RWPE1 (cell line): ENCODE data around the gene BRSK1.

Experiments
- CTCF ChIA-PET: fragments of 350-600 bp; sonication (Branson Sonifier 250); formaldehyde crosslinking; extraction: SDS; loops from one replicate; lab custom pipeline; 2021; lab: Yijun Ruan, JAX
- POLR2A ChIA-PET: fragments of 400-600 bp; formaldehyde crosslinking; extraction: SDS; loops from one replicate; lab custom pipeline; 2020; ENCODE audit warnings: antibody characterized with exemption; ENCODE audit not compliant: low non-redundant PET; lab: Yijun Ruan, JAX
- DNase-seq: peaks from one replicate; pipeline ENCODE4 v3.0.0; 2012; ENCODE audit warnings: low spot score
- H3K27ac ChIP-seq: fragments of 450-650 bp; 2 replicates; pipeline ENCODE4 v1.5.1; 2017
- TF ChIP-seq, protein P1 (sequence below): fragments of 450-650 bp; conservative IDR thresholded peaks from 2 replicates; pipeline ENCODE4 v1.5.1; 2017; ENCODE audit warnings: low read depth, mild to moderate bottlenecking

The BRSK1 gene

DNA sequence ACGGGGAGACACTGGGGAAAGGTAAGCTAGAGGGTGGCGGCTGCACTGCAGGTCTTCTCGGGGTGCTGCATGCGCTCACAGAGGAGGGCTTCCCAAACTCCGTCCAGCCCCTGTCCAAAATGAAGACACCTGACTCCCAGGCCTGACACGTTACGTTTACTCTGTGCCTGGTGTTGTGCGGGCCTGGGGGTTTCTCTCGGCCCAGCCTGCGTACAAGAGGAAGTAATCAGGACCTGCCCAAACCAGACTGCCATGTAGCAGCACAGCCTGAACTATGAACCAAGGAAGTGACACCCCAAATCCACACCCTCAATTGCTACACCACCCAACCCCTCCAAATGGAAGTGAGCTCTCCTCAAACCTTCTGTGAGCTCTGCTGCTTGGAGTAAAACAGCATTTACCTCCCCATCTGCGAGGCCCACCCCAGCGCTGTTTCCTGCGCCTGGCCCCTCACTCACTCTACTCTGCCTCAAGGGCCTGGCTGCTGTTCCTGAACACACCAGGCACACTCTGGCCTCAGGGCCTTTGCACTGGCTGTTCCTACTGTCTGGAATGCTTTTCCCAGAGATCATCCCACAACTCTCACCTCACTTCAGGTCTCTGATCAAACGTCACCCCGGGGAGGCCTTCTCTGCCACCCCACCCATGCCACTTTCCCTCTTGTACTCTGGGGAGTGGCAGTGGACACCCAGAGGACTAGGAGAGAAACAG is 6.9 kb upstream of the BRSK1 start:
- no peak for DNase-seq
- H3K27ac ChIP-seq = peak overlapping the region; percentile 2; the same call in 1 of the 2 replicates
- POLR2A ChIA-PET = no interaction called here
- TF ChIP-seq, protein P1, sequence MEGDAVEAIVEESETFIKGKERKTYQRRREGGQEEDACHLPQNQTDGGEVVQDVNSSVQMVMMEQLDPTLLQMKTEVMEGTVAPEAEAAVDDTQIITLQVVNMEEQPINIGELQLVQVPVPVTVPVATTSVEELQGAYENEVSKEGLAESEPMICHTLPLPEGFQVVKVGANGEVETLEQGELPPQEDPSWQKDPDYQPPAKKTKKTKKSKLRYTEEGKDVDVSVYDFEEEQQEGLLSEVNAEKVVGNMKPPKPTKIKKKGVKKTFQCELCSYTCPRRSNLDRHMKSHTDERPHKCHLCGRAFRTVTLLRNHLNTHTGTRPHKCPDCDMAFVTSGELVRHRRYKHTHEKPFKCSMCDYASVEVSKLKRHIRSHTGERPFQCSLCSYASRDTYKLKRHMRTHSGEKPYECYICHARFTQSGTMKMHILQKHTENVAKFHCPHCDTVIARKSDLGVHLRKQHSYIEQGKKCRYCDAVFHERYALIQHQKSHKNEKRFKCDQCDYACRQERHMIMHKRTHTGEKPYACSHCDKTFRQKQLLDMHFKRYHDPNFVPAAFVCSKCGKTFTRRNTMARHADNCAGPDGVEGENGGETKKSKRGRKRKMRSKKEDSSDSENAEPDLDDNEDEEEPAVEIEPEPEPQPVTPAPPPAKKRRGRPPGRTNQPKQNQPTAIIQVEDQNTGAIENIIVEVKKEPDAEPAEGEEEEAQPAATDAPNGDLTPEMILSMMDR = no peak
- CTCF ChIA-PET = interaction anchor here (0.6 to 1.7 kb wide), 2 partner anchors 15 to 56 kb away, joined by 5 read pairs; no protein-coding TSS in a partner anchor

DNA sequence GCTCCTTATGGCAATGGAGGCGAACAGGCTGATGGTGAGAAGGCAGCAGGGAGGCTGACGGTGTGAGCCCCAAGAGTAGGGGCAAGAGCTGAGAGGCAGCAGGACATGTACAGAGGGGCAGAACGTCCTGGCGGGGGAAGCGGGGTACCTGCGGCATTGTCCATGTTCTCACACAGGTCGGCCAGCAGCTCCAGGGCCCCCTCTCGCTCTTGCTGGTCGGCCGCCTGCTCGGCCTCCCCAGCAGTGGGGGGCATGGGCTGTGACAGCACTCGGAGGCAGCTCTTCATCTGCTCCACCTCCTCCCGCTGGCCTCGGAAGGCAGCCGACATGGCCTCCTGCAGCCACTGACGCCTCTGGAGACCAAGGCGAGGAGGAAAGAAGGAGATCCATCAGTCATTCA is 6.3 kb upstream of the BRSK1 start:
- POLR2A ChIA-PET = no interaction called here
- no peak for DNase-seq
- CTCF ChIA-PET = interaction anchor here (1.7 kb wide), 1 partner anchor 15 kb away, joined by 5 read pairs; no protein-coding TSS in a partner anchor
- TF ChIP-seq, protein P1 = no peak
- H3K27ac ChIP-seq = peak overlapping the region; percentile 2; the same call in 1 of the 2 replicates

DNA sequence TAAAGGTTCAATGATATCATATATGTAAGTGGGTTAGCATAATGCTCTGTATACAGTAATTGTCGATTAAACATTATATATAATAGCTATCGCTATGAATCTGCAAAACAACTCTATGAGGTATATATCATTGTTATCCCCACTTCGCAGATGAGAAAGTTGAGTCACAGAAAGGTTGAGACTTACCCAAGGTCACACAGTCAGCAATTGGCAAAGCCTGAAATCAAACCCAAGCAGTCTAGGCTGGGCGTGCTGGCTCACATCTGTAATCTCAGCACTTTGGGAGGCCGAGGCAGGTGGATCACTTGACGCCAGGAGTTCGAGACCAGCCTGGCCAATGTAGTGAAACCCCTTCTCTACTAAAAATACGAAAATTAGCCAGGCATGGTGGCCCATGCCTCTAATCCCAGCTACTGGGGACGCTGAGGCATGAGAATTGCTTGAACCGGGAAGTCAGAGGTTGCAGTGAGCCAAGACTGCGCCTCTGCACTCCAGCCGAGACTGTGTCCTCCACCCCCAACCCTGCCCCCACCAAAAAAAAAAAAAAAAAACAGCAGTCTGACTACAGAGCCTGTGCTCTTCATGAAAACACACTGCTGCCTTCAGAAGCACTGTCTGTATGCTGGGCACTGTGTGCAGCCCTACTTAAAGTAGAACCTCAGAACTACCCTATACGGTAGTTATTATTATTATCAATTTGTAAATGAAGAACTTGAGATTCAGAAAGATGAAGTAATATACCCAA is 5.2 kb upstream of the BRSK1 start:
- ChIA-PET POLR2A (no interaction called here), CTCF (interaction anchor here (0.6 kb wide), 2 partner anchors 137 to 606 kb away, joined by 3 read pairs; no protein-coding TSS in a partner anchor)
- H3K27ac ChIP-seq = no peak overlapping the region
- TF ChIP-seq, protein P1 = no peak
- no peak for DNase-seq

DNA sequence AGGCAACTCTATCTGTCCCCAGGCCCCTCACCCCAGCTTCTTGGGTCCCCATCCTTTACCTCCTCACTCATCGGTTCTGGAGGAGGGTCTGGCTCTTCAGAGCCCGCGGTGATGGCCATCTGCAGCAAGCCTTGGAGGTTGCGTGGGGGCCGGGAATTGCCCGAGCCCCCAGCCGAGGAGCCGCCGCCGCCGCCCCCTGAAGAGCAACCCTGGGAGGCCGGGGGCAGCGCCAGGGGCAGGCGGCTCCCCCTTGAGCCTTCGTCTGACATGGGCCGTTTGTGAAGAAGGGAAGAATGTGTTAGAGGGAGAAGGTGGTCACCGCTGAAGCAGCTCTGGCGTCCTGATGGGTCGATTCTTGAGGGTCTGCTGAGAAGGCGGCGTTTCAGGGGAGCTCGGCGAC is 4.5 kb upstream of the BRSK1 start:
- DNase-seq = no peak
- POLR2A ChIA-PET = interaction anchor here (1.1 to 1.2 kb wide), 2 partner anchors 24 to 105 kb away, joined by 3 to 6 read pairs; partner anchors contain the start of gene TMEM238

DNA sequence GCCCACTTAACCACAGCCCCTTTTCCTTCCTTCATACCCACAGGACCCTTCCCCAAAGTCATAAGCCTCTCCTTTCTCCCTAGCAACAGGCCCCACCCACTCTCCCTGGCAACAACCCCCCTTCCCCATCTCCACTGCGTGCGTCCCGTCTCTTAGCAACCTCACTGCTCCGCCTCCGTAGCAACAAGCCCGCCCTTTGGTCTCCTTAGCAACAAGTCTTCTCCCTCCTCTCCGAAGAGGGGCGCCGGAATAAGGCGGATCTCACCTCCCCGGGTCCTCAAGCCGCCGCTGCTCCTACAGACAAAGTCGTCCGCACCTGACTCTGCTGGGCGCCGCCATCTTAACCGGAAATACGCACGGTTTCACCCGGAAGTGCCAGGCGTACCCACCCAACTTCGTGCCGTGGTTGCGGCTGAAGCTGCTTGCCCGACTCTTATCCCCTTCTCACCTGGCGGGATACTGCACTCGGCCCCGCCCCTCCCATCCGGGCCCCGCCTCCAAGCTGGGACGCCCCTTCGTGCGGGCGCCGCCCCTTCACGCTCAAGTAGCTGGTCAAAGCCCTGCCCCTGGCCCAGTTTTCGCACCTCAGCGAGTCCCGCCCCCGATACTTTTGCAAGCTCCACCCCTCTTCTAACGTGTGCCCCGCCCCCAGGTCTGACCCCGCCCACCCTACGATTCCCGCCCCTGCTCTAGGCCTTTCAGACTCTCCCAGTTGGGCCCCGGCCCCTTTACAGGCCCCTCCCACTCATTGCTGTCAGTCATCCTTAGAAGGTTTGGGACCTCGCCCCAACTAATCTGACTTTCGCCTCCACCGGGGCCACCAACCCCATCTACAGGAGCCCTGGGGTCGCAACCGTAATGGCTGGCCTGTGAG is 3.8 kb upstream of the BRSK1 start, which contains the start of gene HSPBP1:
HSPBP1 (minus strand) TSS at position 341 of the 874 bp plus-strand sequence. CDS start 502 bp downstream, outside the sequence.
- peak within 1 kb of the TSS; percentile 89 for H3K27ac ChIP-seq
- CTCF ChIA-PET = no interaction called here
- POLR2A ChIA-PET = interaction anchor here (0.6 to 1.2 kb wide), 6 partner anchors 21 to 299 kb away, joined by 3 to 6 read pairs (median 3); partner anchors contain the start of genes PPP6R1 and TMEM238
- TF ChIP-seq, protein P1 = no peak
- DNase-seq = peak; percentile 92

More for the DNA sequence above, 4.5 kb upstream of the BRSK1 start:
- CTCF ChIA-PET = no interaction called here
- TF ChIP-seq, protein P1 = no peak
- H3K27ac ChIP-seq = peak overlapping the region; percentile 89
